NCI-H1092 (cell line): ENCODE data around the gene PSAP.

Experiments used
- DNase-seq: peaks from one replicate; lab custom pipeline; 2025; lab: John Stamatoyannopoulos, UW

The PSAP gene

GRCh38 chr10:71807557-71808510, 43.2 kb downstream of the PSAP start:
- no peak for DNase-seq

GRCh38 chr10:71806704-71807556, 44.1 kb downstream of the PSAP start:
- no peak for DNase-seq

GRCh38 chr10:71805776-71806703, 45.0 kb downstream of the PSAP start:
- no peak for DNase-seq

- no peak for DNase-seq
These were observed 47.0 kb downstream of the PSAP start for GRCh38 chr10:71804077-71804476.

- no peak for DNase-seq
These were observed 48.1 kb downstream of the PSAP start for GRCh38 chr10:71802715-71803488.

- DNase-seq: no peak
These were observed 48.8 kb downstream of the PSAP start for GRCh38 chr10:71802235-71802634.

GRCh38 chr10:71801361-71801760, 49.7 kb downstream of the PSAP start:
- no peak for DNase-seq

- DNase-seq: no peak
These were observed 51.2 kb downstream of the PSAP start for GRCh38 chr10:71799608-71800453.

GRCh38 chr10:71799112-71799511, 51.9 kb downstream of the PSAP start:
- DNase-seq: no peak

- DNase-seq: no peak
These were observed 52.8 kb downstream of the PSAP start for GRCh38 chr10:71798308-71798624.

- no peak for DNase-seq
These were observed 53.3 kb downstream of the PSAP start for GRCh38 chr10:71797533-71798307.

GRCh38 chr10:71796749-71797405, 54.2 kb downstream of the PSAP start:
- DNase-seq: no peak

GRCh38 chr10:71795248-71795647, 55.8 kb downstream of the PSAP start:
- no peak for DNase-seq

GRCh38 chr10:71790749-71791440, 60.2 kb downstream of the PSAP start:
- DNase-seq: no peak

- no peak for DNase-seq
These were observed 61.2 kb downstream of the PSAP start for GRCh38 chr10:71789871-71790270.

GRCh38 chr10:71788954-71789353, 62.1 kb downstream of the PSAP start:
- no peak for DNase-seq

GRCh38 chr10:71784679-71785272, 66.3 kb downstream of the PSAP start:
- DNase-seq: no peak
